ENCODE data around the gene ITPR3.
A peak's percentile ranks its signal among the peaks of the same experiment; 100 is the strongest.

The ITPR3 gene

DNA sequence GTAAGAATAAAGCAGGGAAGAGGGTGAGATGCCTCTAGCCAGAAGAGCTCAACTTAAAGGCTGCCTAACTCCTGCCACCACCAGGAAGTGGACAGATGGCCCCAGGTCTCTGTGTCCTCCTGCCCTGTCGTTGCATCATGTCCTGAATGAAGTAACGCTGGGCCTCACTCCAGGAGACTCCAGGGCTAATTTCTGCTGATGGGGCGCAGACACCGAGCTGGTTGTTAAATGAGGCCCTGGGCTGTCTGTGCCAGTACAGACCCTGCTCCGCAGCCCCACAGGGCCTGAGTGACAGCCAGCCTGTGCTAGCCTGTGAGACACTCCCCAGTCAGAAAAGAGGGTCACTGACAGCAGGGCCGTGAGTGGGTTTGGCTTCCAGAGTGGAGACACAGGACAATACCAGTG lies 119.1 kb downstream of the ITPR3 start:
- DNase-seq: no peak

DNA sequence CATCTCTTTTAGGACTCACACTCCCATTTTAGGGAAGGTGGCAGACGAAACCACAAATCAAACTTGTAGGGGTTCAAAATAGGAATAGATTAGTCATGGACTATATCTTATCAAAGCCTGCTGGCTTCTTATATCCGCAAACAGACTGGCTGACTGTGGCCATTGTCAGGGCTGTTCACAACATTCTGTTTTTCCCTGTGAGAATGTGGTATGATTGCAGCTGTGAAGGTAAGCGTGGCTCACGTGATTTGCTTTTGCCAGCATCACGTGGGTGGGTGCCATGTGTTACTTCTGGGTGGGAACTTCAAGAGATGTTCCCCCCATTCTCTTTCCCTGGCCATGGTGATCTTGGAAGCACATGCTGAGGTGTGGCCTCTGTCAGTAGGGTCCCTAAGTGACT lies 119.7 kb downstream of the ITPR3 start:
- DNase-seq: no peak

DNA sequence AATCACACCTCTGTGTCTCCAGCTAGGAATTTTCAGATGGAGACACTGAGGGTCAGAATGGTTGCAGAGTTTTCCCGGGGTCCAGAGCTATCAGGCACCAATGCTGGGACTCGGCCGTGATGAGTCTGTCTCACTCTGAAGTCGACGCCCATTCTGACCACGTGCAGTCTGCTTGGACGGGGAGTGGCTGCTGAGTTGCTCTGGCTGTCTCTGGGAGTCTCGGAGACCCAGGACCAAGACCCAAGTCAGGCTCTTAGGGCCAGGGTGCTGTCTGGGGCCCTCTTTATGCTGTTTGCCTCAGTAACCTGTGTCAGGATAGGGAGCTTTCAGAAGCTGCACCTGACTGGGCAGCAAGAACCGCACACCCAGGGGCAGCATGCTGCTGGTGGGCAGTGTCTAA lies 121.0 kb downstream of the ITPR3 start:
- no peak for DNase-seq

DNA sequence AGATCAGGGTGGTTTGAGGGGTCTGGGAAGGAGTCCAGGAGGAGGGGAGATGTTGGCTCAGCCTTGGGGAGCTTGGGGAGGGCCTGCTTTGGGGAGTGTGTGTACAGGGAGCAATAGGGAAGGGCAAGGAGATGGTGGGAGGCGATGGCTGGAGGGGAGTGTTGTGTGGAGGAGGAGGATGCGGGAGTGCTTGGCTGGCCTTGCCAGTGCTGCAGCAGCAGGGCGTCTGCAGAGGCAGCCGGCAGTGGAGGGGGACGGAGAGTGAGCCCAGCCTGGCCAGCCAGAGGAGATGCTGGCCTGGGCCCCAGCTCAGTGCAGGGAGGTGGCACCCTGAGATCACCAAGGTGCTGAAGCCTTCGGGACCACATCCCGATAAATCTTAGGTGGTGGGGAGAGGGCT lies 121.7 kb downstream of the ITPR3 start:
- DNase-seq: no peak

GRCh38 chr6:33744001-33744848 lies 123.1 kb downstream of the ITPR3 start:
- peak; percentile 41 to 75 (median 56) for DNase-seq

DNA sequence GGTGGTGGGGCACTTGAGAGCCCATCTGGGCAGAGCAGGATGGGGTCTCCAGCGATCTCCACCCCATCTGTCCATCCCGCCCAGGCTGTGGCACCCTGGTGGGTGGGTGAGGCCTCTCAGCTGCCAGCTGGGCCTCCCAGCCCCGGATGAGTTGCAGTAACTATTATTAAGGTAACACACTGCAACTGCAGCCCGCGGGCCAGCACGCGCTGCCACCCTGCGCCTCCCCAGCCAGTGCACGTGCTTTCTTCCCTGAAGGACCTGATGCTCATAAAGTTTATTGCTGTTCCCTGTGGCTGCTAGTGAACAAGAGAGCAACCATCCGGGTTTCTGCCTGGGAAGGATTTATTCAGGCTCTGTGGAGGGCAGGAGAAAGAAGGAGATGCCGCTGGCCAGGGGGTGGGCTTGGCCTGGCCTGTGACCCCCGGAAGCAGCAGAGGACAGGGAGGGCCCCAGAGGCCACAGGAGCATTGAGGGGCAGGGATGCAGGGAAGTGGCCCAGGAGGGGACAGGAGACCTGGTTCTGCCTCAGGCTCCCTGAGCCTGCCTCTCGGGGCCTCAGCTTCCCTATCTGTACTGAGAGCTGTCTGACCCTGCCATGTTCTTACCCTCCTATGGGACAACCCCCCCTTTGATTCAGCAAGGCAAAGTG lies 123.9 kb downstream of the ITPR3 start:
- DNase-seq: no peak

GRCh38 chr6:33745548-33745947 lies 124.4 kb downstream of the ITPR3 start:
- DNase-seq: no peak
